Neuronal stem cell (in vitro differentiated cells): ENCODE results near the gene STX1B.

Experiments used
- DNase-seq: peaks from one replicate; pipeline ENCODE4 v3.0.0-alpha.2; 2013; ENCODE audit warnings: low spot score
- H2AFZ ChIP-seq: one replicate; pipeline ENCODE4 v1.6.1; 2013; ENCODE audit warnings: mild to moderate bottlenecking, low read length, inconsistent platforms
- H2AK5ac ChIP-seq: 2 replicates; pipeline ENCODE4 v1.6.1; 2013; ENCODE audit warnings: low read depth, mild to moderate bottlenecking, inconsistent platforms, low read length, moderate library complexity, mixed read lengths
- H2BK120ac ChIP-seq: 2 replicates; pipeline ENCODE4 v1.6.1; 2013; ENCODE audit warnings: low read depth, mild to moderate bottlenecking, inconsistent platforms, low read length, moderate library complexity, mixed read lengths
- H2BK12ac ChIP-seq: one replicate; pipeline ENCODE4 v1.6.1; 2013; ENCODE audit warnings: low read length, inconsistent platforms
- H2BK15ac ChIP-seq: 2 replicates; pipeline ENCODE4 v1.6.1; 2013; ENCODE audit warnings: mild to moderate bottlenecking, low read length, inconsistent platforms, mixed read lengths
- H2BK5ac ChIP-seq: one replicate; pipeline ENCODE4 v1.6.1; 2013; ENCODE audit warnings: inconsistent platforms, mild to moderate bottlenecking, low read length, moderate library complexity
- H3K14ac ChIP-seq: one replicate; pipeline ENCODE4 v1.6.1; 2013; ENCODE audit warnings: low read length, inconsistent platforms
- H3K18ac ChIP-seq: 2 replicates; pipeline ENCODE4 v1.6.1; 2013; ENCODE audit warnings: low read length, inconsistent platforms
- H3K23ac ChIP-seq: 2 replicates; pipeline ENCODE4 v1.6.1; 2013; ENCODE audit warnings: low read depth, mild to moderate bottlenecking, mixed read lengths, low read length, inconsistent platforms; ENCODE audit not compliant: poor library complexity
- H3K27ac ChIP-seq: replicated peaks from 3 replicates; pipeline ENCODE4 v1.5.1; 2013; ENCODE audit warnings: low read length, inconsistent platforms
- H3K27me3 ChIP-seq, 3 experiments: 2 replicates each; pipeline ENCODE4 v1.6.1; 2013; ENCODE audit warnings: low read length in 3 of 3, mild to moderate bottlenecking in 2 of 3, inconsistent platforms in 1 of 3, low read depth in 1 of 3, mixed read lengths in 1 of 3, moderate library complexity in 1 of 3; ENCODE audit not compliant: control insufficient read depth in 3 of 3, insufficient read depth in 3 of 3
- H3K36me3 ChIP-seq, 2 donors: replicated peaks in 1 of 2; 2 replicates each; pipeline ENCODE4 v1.6.1; 2013; ENCODE audit warnings: low read length in 2 of 2; ENCODE audit not compliant: control insufficient read depth in 2 of 2, insufficient read depth in 2 of 2
- H3K4ac ChIP-seq: 2 replicates; pipeline ENCODE4 v1.6.1; 2013; ENCODE audit warnings: inconsistent platforms, mild to moderate bottlenecking, low read length, moderate library complexity
- H3K4me1 ChIP-seq, 2 donors: 1 replicate in 1 of 2; 2 replicates in 1 of 2; pipeline ENCODE4 v1.6.1; 2013; ENCODE audit warnings: low read length in 2 of 2, low read depth in 1 of 2; ENCODE audit not compliant: control insufficient read depth in 2 of 2, insufficient read depth in 1 of 2
- H3K4me2 ChIP-seq: one replicate; pipeline ENCODE4 v1.6.1; 2013; ENCODE audit warnings: mild to moderate bottlenecking, low read length, inconsistent platforms; ENCODE audit not compliant: insufficient read depth, poor library complexity, severe bottlenecking
- H3K4me3 ChIP-seq, 2 donors: 2 replicates each; pipeline ENCODE4 v1.5.1; 2013; ENCODE audit warnings: low read length in 2 of 2, mild to moderate bottlenecking in 2 of 2, inconsistent platforms in 1 of 2, moderate library complexity in 1 of 2
- H3K79me1 ChIP-seq: one replicate; pipeline ENCODE4 v1.6.1; 2013; ENCODE audit warnings: low read depth, mild to moderate bottlenecking, inconsistent platforms, low read length, moderate library complexity
- H3K9ac ChIP-seq: one replicate; pipeline ENCODE4 v1.6.1; 2013; ENCODE audit warnings: mild to moderate bottlenecking, low read depth, low read length, inconsistent platforms; ENCODE audit not compliant: poor library complexity
- H3K9me3 ChIP-seq, 2 donors: replicated peaks in 1 of 2; 2 replicates each; pipeline versions ENCODE3 to v1.6.1; 2013; ENCODE audit warnings: low read length in 2 of 2, mild to moderate bottlenecking in 2 of 2, inconsistent platforms in 1 of 2, low read depth in 1 of 2, mixed read lengths in 1 of 2, moderate library complexity in 1 of 2; ENCODE audit not compliant: control insufficient read depth in 2 of 2, insufficient read depth in 1 of 2
- H4K8ac ChIP-seq: one replicate; pipeline ENCODE4 v1.6.1; 2013; ENCODE audit warnings: low read depth, mild to moderate bottlenecking, inconsistent platforms, low read length, moderate library complexity
- H4K91ac ChIP-seq: one replicate; pipeline ENCODE4 v1.6.1; 2013; ENCODE audit warnings: low read length, low read depth, mild to moderate bottlenecking, inconsistent platforms; ENCODE audit not compliant: poor library complexity
- WGBS, 2 donors: extraction: QIAGEN DNeasy Blood & Tissue Kit; methylation state at CpG; one replicate each; pipeline ENCODE4 v1.1.7; 2013; ENCODE audit warnings: missing lambda C conversion rate in 2 of 2, mixed read lengths in 1 of 2; ENCODE audit not compliant: insufficient read length in 2 of 2, insufficient replicate concordance in 1 of 2; ENCODE audit errors: extremely low coverage in 2 of 2; 5-methylcytosine and 5-hydroxymethylcytosine counted together

STX1B gene

GRCh38 chr16:30963925-30964511 is 46.4 kb downstream of the STX1B start:
- no CpG with 5 or more reads among the region's 18 CpGs for WGBS, 2 donors

GRCh38 chr16:30961384-30961783 is 49.1 kb downstream of the STX1B start:
- no peak overlapping the region for H2AFZ ChIP-seq
- no peak overlapping the region for H3K4me3 ChIP-seq
- no peak overlapping the region for H2BK120ac ChIP-seq
- H3K4ac ChIP-seq = no peak overlapping the region
- no peaks in the 10 kb centered on the region for H3K9me3 ChIP-seq
- H4K8ac ChIP-seq = no peak overlapping the region
- H3K18ac ChIP-seq = no peak overlapping the region
- peaks cover 3 to 7% of the 10 kb centered on the region in 2 donors for H3K4me1 ChIP-seq
- H2AK5ac ChIP-seq = no peak overlapping the region
- no peak overlapping the region for H2BK5ac ChIP-seq
- no peak overlapping the region for H3K9ac ChIP-seq
- no peak overlapping the region for H3K4me2 ChIP-seq
- WGBS, 2 donors = no CpG with 5 or more reads among the region's 11 CpGs
- no peak overlapping the region for H4K91ac ChIP-seq
- no peak overlapping the region for H2BK12ac ChIP-seq
- no peak overlapping the region for H2BK15ac ChIP-seq
- H3K23ac ChIP-seq = no peak overlapping the region
- peaks cover 60 to 77% of the 10 kb centered on the region in 2 donors for H3K36me3 ChIP-seq
- H3K27me3 ChIP-seq = no peaks in the 10 kb centered on the region
- H3K79me1 ChIP-seq = peaks cover 15% of the 10 kb centered on the region
- no peak overlapping the region for H3K14ac ChIP-seq
- no peak for DNase-seq
- no peak overlapping the region for H3K27ac ChIP-seq

More at GRCh38 chr16:30963925-30964511, 46.4 kb downstream of the STX1B start:
- Histone ChIP-seq H3K18ac (no peak overlapping the region), H3K23ac (peak overlapping the region; percentile 43), H3K27me3 (no peaks in the 10 kb centered on the region), H2AK5ac (no peak overlapping the region), H2BK12ac (no peak overlapping the region), H3K36me3 (peaks cover 70 to 95% of the 10 kb centered on the region in 2 donors), H2AFZ (no peak overlapping the region), H3K4me1 (no peaks in the 10 kb centered on the region), H4K91ac (no peak overlapping the region), H3K4me2 (no peak overlapping the region), H3K4ac (no peak overlapping the region), H2BK5ac (no peak overlapping the region), H3K9ac (no peak overlapping the region), H3K27ac (no peak overlapping the region), H3K14ac (no peak overlapping the region), H2BK15ac (no peak overlapping the region), H3K9me3 (no peaks in the 10 kb centered on the region), H3K79me1 (peaks cover 9% of the 10 kb centered on the region), H2BK120ac (no peak overlapping the region), H4K8ac (no peak overlapping the region), H3K4me3 (no peak overlapping the region)
- no peak for DNase-seq

GRCh38 chr16:30958175-30959079 is 52.0 kb downstream of the STX1B start:
- Histone ChIP-seq H3K9ac (peak overlapping the region; percentile 96), H4K8ac (no peak overlapping the region), H4K91ac (no peak overlapping the region), H3K9me3 (no peaks in the 10 kb centered on the region), H3K14ac (no peak overlapping the region), H3K27ac (peak overlapping the region; percentile 99), H2AFZ (peak overlapping the region; percentile 98), H3K4ac (no peak overlapping the region), H2BK12ac (no peak overlapping the region), H3K18ac (peak overlapping the region; percentile 100), H3K36me3 (peaks cover 38 to 49% of the 10 kb centered on the region in 2 donors), H3K27me3 (no peaks in the 10 kb centered on the region), H3K79me1 (peaks cover 13% of the 10 kb centered on the region), H2BK5ac (no peak overlapping the region), H3K23ac (no peak overlapping the region), H3K4me2 (peak overlapping the region; percentile 75), H3K4me3 (peak overlapping the region; percentile 78 to 91), H2BK15ac (no peak overlapping the region), H2BK120ac (no peak overlapping the region), H3K4me1 (peaks cover 9% of the 10 kb centered on the region in 2 donors), H2AK5ac (peak overlapping the region; percentile 59)
- peak; percentile 48 for DNase-seq
- no CpG with 5 or more reads among the region's 55 CpGs for WGBS, 2 donors
